NCI-H226 (cell line): ENCODE measurements around the gene MEI1.

ENCODE experiments used
- DNase-seq: peaks from one replicate; pipeline ENCODE4 v3.0.0-alpha.2; 2015

The MEI1 gene

GRCh38 chr22:41844513-41844912 lies 145.2 kb downstream of the MEI1 start:
- no peak for DNase-seq

GRCh38 chr22:41845380-41846267 lies 146.3 kb downstream of the MEI1 start:
- peak; percentile 29 for DNase-seq

GRCh38 chr22:41846268-41846987 lies 147.1 kb downstream of the MEI1 start:
- no peak for DNase-seq

GRCh38 chr22:41847300-41847699 lies 148.0 kb downstream of the MEI1 start:
- no peak for DNase-seq

GRCh38 chr22:41848468-41848867 lies 149.2 kb downstream of the MEI1 start:
- DNase-seq: no peak
